IMR-90 (cell line): ENCODE data around the gene KMT2D. TPM values are rescaled to one million over a fixed set of nuclear protein-coding genes. Genes with fewer than 3 reads are reported as not detected.

Source experiments
- ATAC-seq: fragments of 200-7000 bp; cut with Tn5 transposase; 2 replicates; pipeline ENCODE4 v1.9.1; 2020; ENCODE audit warnings: low read depth, mild to moderate bottlenecking, moderate library complexity
- BruUV-seq: library from RNA; stranded (reverse); fragments of 400-500 nt; replicated peaks from 2 replicates; lab custom pipeline; 2021; lab: Mats Ljungman, UMichigan
- CTCF ChIA-PET: fragments of 300-600 bp; formaldehyde crosslinking; extraction: SDS; loops from one replicate; lab custom pipeline; 2021; ENCODE audit warnings: antibody characterized with exemption; lab: Yijun Ruan, JAX
- POLR2A ChIA-PET: fragments of 300-600 bp; sonication (Branson Sonifier 250); formaldehyde crosslinking; loops from one replicate; lab custom pipeline; 2022; ENCODE audit warnings: antibody characterized with exemption; ENCODE audit not compliant: unreplicated experiment; lab: Charles Lee
- DNase-seq: peaks from one replicate; pipeline ENCODE4 v3.0.0; 2013
- H2AFZ ChIP-seq: replicated peaks from 2 replicates; pipeline ENCODE3; 2013; ENCODE audit warnings: low read length, mild to moderate bottlenecking; ENCODE audit not compliant: poor library complexity
- H2AK5ac ChIP-seq: 2 replicates; pipeline ENCODE4 v1.6.1; 2013; ENCODE audit warnings: low read depth, low read length, inconsistent platforms
- H2AK9ac ChIP-seq: replicated peaks from 2 replicates; pipeline ENCODE3; 2013; ENCODE audit warnings: mild to moderate bottlenecking, low read depth, low read length, moderate library complexity; ENCODE audit not compliant: poor library complexity
- H2BK120ac ChIP-seq: 2 replicates; pipeline ENCODE4 v1.6.1; 2013; ENCODE audit warnings: low read depth, low read length, inconsistent platforms
- H2BK15ac ChIP-seq: 3 replicates; pipeline ENCODE4 v1.6.1; 2013; ENCODE audit warnings: low read depth, low read length, inconsistent platforms
- H2BK20ac ChIP-seq: 2 replicates; pipeline ENCODE4 v1.6.1; 2013; ENCODE audit warnings: low read depth, mild to moderate bottlenecking, inconsistent platforms, low read length, moderate library complexity
- H2BK5ac ChIP-seq: 2 replicates; pipeline ENCODE4 v1.6.1; 2013; ENCODE audit warnings: mild to moderate bottlenecking, low read depth, low read length, inconsistent platforms; ENCODE audit not compliant: poor library complexity, severe bottlenecking
- H3K14ac ChIP-seq: replicated peaks from 2 replicates; pipeline ENCODE4 v1.6.1; 2013; ENCODE audit warnings: low read depth, low read length, inconsistent platforms
- H3K18ac ChIP-seq: 2 replicates; pipeline ENCODE4 v1.6.1; 2013; ENCODE audit warnings: low read depth, low read length, control low read depth
- H3K23ac ChIP-seq: 2 replicates; pipeline ENCODE4 v1.6.1; 2013; ENCODE audit warnings: low read depth, low read length, inconsistent platforms
- H3K27ac ChIP-seq: 2 replicates; pipeline ENCODE4 v1.5.1; 2013; ENCODE audit warnings: mild to moderate bottlenecking, control low read depth, low read length; ENCODE audit not compliant: insufficient read depth
- H3K27me3 ChIP-seq: 2 replicates; pipeline ENCODE4 v1.6.1; 2013; ENCODE audit warnings: low read length; ENCODE audit not compliant: control insufficient read depth, insufficient read depth
- H3K36me3 ChIP-seq: 2 replicates; pipeline ENCODE4 v1.6.1; 2013; ENCODE audit warnings: low read length, mixed read lengths; ENCODE audit not compliant: control insufficient read depth, insufficient read depth
- H3K4ac ChIP-seq: 2 replicates; pipeline ENCODE4 v1.6.1; 2013; ENCODE audit warnings: low read depth, low read length, inconsistent platforms
- H3K4me1 ChIP-seq: 2 replicates; pipeline ENCODE4 v1.6.1; 2013; ENCODE audit warnings: low read length, mixed read lengths; ENCODE audit not compliant: control insufficient read depth, insufficient read depth
- H3K4me2 ChIP-seq: 2 replicates; pipeline ENCODE4 v1.6.1; 2013; ENCODE audit warnings: low read depth, mild to moderate bottlenecking, control low read depth, low read length, moderate library complexity
- H3K4me3 ChIP-seq: 2 replicates; pipeline ENCODE4 v1.5.1; 2013; ENCODE audit warnings: low read depth, mild to moderate bottlenecking, control low read depth, low read length, moderate library complexity; ENCODE audit not compliant: insufficient read depth
- H3K56ac ChIP-seq: 2 replicates; pipeline ENCODE4 v1.6.1; 2013; ENCODE audit warnings: low read length, inconsistent platforms; ENCODE audit not compliant: insufficient read depth; ENCODE audit errors: extremely low read depth
- H3K79me1 ChIP-seq, 2 experiments: 2 replicates each; pipeline ENCODE4 v1.6.1; 2013; ENCODE audit warnings: low read length in 2 of 2, inconsistent platforms in 1 of 2, low read depth in 1 of 2
- H3K9ac ChIP-seq: 2 replicates; pipeline ENCODE4 v1.6.1; 2013; ENCODE audit warnings: low read depth, low read length, control low read depth
- H3K9me1 ChIP-seq: 2 replicates; pipeline ENCODE4 v1.6.1; 2013; ENCODE audit warnings: low read length, inconsistent platforms; ENCODE audit not compliant: insufficient read depth
- H3K9me3 ChIP-seq: 2 replicates; pipeline ENCODE4 v1.6.1; 2013; ENCODE audit warnings: low read length; ENCODE audit not compliant: control insufficient read depth, insufficient read depth
- H4K20me1 ChIP-seq: 2 replicates; pipeline ENCODE4 v1.6.1; 2013; ENCODE audit warnings: low read length, inconsistent platforms; ENCODE audit not compliant: insufficient read depth
- H4K5ac ChIP-seq: 2 replicates; pipeline ENCODE4 v1.6.1; 2013; ENCODE audit warnings: mild to moderate bottlenecking, low read depth, low read length, control low read depth
- H4K8ac ChIP-seq, 2 experiments: 2 replicates each; pipeline ENCODE4 v1.6.1; 2013; ENCODE audit warnings: low read depth in 2 of 2, low read length in 2 of 2, control low read depth in 1 of 2, inconsistent platforms in 1 of 2
- H4K91ac ChIP-seq: 2 replicates; pipeline ENCODE4 v1.6.1; 2013; ENCODE audit warnings: low read depth, low read length, inconsistent platforms; ENCODE audit not compliant: insufficient read depth
- CEBPB ChIP-seq: IDR thresholded peaks from 2 replicates; pipeline ENCODE4 v1.6.1; 2012; ENCODE audit warnings: low read depth, low read length, improper control_type of control experiment
- FOS ChIP-seq: fragments of 150-350 bp; IDR thresholded peaks from 2 replicates; pipeline ENCODE4 v1.6.1; 2016; ENCODE audit warnings: low read depth, low read length
- MAFK ChIP-seq: IDR thresholded peaks from 2 replicates; pipeline ENCODE4 v1.6.1; 2012; ENCODE audit warnings: low read depth, low read length, improper control_type of control experiment
- MAZ ChIP-seq: IDR thresholded peaks from 2 replicates; pipeline ENCODE4 v1.6.1; 2012; ENCODE audit warnings: low read depth, mild to moderate bottlenecking, low read length, improper control_type of control experiment, moderate library complexity, borderline replicate concordance
- MXI1 ChIP-seq: IDR thresholded peaks from 2 replicates; pipeline ENCODE4 v1.6.1; 2012; ENCODE audit warnings: low read depth, mild to moderate bottlenecking, low read length, moderate library complexity, borderline replicate concordance
- POLR2A ChIP-seq: IDR thresholded peaks from 2 replicates; pipeline ENCODE4 v1.6.1; 2012; ENCODE audit warnings: mild to moderate bottlenecking, low read depth, low read length
- RAD21 ChIP-seq: IDR thresholded peaks from 2 replicates; pipeline ENCODE4 v1.6.1; 2012; ENCODE audit warnings: low read length, improper control_type of control experiment
- RCOR1 ChIP-seq: IDR thresholded peaks from 2 replicates; pipeline ENCODE4 v1.6.1; 2012; ENCODE audit warnings: mild to moderate bottlenecking, low read length, improper control_type of control experiment; ENCODE audit not compliant: insufficient replicate concordance
- RFX5 ChIP-seq: IDR thresholded peaks from 2 replicates; pipeline ENCODE4 v1.8.0; 2012; ENCODE audit warnings: low read depth, mild to moderate bottlenecking, low read length, moderate library complexity
- SMC3 ChIP-seq: fragments of 150-350 bp; IDR thresholded peaks from 2 replicates; pipeline ENCODE4 v1.6.1; 2016; ENCODE audit warnings: low read depth, mild to moderate bottlenecking, antibody characterized with exemption, low read length, moderate library complexity
- WGBS, 2 experiments: methylation state at CpG; one replicate each; pipeline versions ENCODE4 v1.1.5 to v1.1.7; 2013; ENCODE audit warnings: missing lambda C conversion rate in 2 of 2; ENCODE audit not compliant: insufficient read length in 1 of 2; ENCODE audit errors: extremely low coverage in 2 of 2; 5-methylcytosine and 5-hydroxymethylcytosine counted together
- dilution Hi-C: fragments of 300-500 bp; cut with HindIII; formaldehyde crosslinking; loops from one replicate; pipeline ENCODE4 v1.14.3; 2018; ENCODE audit warnings: low sequenced_read_pairs; ENCODE audit not compliant: unreplicated experiment
- in situ Hi-C: fragments of 300-500 bp; cut with MboI; formaldehyde crosslinking; loops from 3 replicates; pipeline ENCODE4 v1.14.3; 2019; ENCODE audit warnings: low sequenced_read_pairs, inconsistent platforms, mixed read lengths
- intact Hi-C: fragments of 100-400 bp; cut with micrococcal nuclease; formaldehyde crosslinking; loops from 2 replicates; pipeline ENCODE4 v1.10.0; 2022
- polyA plus RNA-seq, 3 experiments: library from polyadenylated mRNA; depleted of rRNA; stranded (reverse); fragments of >200 nt; gene quantifications; 2 replicates each; pipeline ENCODE4 v1.2.3, GENCODE V29; 2012; ENCODE audit warnings: low replicate concordance in 1 of 3
- total RNA-seq: library from RNA; depleted of rRNA; stranded (reverse); fragments of >200 nt; gene quantifications from 2 replicates; pipeline ENCODE4 v1.2.3, GENCODE V29; 2012
- TF ChIP-seq, protein P1 (sequence below): conservative IDR thresholded peaks from 2 replicates; pipeline ENCODE4 v1.5.1; 2012; ENCODE audit warnings: mild to moderate bottlenecking, low read depth, low read length, improper control_type of control experiment
- TF ChIP-seq, protein P2 (sequence below): fragments of 150-350 bp; IDR thresholded peaks from 2 replicates; pipeline ENCODE4 v1.6.1; 2017; ENCODE audit warnings: mild to moderate bottlenecking, antibody characterized with exemption, low read length, low read depth

The KMT2D gene
- total and polyA plus RNA-seq, 2 of the 4 experiments (the other 2 are of a cell fraction) = 6.6 to 25.2 TPM

- Histone ChIP-seq H2BK120ac (no peak overlapping the region), H3K9me3 (no peaks in the 10 kb centered on the region), H2AFZ (peak overlapping the region; percentile 79), H3K18ac (no peak overlapping the region), H3K56ac (no peak overlapping the region), H4K8ac (no peak overlapping the region; a peak in 1 of 4 replicates), H4K5ac (no peak overlapping the region), H3K4me3 (no peak overlapping the region; the same call in 1 of the 2 replicates), H3K14ac (no peak overlapping the region), H3K23ac (no peak overlapping the region), H4K91ac (no peak overlapping the region), H2BK15ac (no peak overlapping the region), H3K36me3 (peaks cover under 1% of the 10 kb centered on the region; the same call in 1 of the 2 replicates), H3K27ac (no peak overlapping the region), H3K4me2 (peak overlapping the region; percentile 48), H3K9ac (no peak overlapping the region), H3K4ac (no peak overlapping the region), H3K9me1 (peaks cover 2% of the 10 kb centered on the region; the same call in 1 of the 2 replicates), H2AK9ac (peak overlapping the region; percentile 58), H4K20me1 (no peaks in the 10 kb centered on the region; the same call in 1 of the 2 replicates), H3K4me1 (peaks cover 9% of the 10 kb centered on the region; the same call in 1 of the 2 replicates), H3K79me1 (0 out of 4 replicates have a peak, but pooled peaks cover 0 to 3% of the 10 kb centered on the region in 2 experiments), H2BK5ac (no peak overlapping the region), H2BK20ac (no peak overlapping the region), H3K27me3 (peaks cover 30% of the 10 kb centered on the region; the same call in 1 of the 2 replicates), H2AK5ac (no peak overlapping the region)
- ChIA-PET POLR2A (interaction anchor here (0.6 kb wide), 1 partner anchor 109 kb away, joined by 4 read pairs; no protein-coding TSS in a partner anchor), CTCF (interaction anchor here (0.6 to 1.3 kb wide), 2 partner anchors 29 to 160 kb away, joined by 4 to 7 read pairs; no protein-coding TSS in a partner anchor)
- intact Hi-C loops = no loop called here
- WGBS, 2 experiments = 4% methylated on average over 10 of the region's 14 CpGs; no CpG with 5 or more reads in 1 of the 2 experiments
- in situ Hi-C loops = no loop called here
- DNase-seq (peak; percentile 43), ATAC-seq (no peak)
- TF ChIP-seq, protein P1, sequence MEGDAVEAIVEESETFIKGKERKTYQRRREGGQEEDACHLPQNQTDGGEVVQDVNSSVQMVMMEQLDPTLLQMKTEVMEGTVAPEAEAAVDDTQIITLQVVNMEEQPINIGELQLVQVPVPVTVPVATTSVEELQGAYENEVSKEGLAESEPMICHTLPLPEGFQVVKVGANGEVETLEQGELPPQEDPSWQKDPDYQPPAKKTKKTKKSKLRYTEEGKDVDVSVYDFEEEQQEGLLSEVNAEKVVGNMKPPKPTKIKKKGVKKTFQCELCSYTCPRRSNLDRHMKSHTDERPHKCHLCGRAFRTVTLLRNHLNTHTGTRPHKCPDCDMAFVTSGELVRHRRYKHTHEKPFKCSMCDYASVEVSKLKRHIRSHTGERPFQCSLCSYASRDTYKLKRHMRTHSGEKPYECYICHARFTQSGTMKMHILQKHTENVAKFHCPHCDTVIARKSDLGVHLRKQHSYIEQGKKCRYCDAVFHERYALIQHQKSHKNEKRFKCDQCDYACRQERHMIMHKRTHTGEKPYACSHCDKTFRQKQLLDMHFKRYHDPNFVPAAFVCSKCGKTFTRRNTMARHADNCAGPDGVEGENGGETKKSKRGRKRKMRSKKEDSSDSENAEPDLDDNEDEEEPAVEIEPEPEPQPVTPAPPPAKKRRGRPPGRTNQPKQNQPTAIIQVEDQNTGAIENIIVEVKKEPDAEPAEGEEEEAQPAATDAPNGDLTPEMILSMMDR = no peak
- no peak for TF ChIP-seq RCOR1
- TF ChIP-seq FOS = no peak
- TF ChIP-seq RFX5 = no peak
- TF ChIP-seq RAD21 = no peak
- TF ChIP-seq CEBPB = no peak
- TF ChIP-seq MAFK = no peak
- TF ChIP-seq, protein P2, sequence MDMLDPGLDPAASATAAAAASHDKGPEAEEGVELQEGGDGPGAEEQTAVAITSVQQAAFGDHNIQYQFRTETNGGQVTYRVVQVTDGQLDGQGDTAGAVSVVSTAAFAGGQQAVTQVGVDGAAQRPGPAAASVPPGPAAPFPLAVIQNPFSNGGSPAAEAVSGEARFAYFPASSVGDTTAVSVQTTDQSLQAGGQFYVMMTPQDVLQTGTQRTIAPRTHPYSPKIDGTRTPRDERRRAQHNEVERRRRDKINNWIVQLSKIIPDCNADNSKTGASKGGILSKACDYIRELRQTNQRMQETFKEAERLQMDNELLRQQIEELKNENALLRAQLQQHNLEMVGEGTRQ = no peak
- TF ChIP-seq SMC3 = no peak
- TF ChIP-seq MAZ = no peak
- TF ChIP-seq POLR2A = no peak
- TF ChIP-seq MXI1 = no peak
- dilution Hi-C loops = no loop called here
- no TSS peak for BruUV-seq
Measured at GRCh38 chr12:49091836-49092085, 31.2 kb upstream of the KMT2D start.
